ENCODE measurements around the gene SEMA3B. TPM values are rescaled to one million over a fixed set of nuclear protein-coding genes. Genes with fewer than 3 reads are reported as not detected.
"Not testable (repeated sequence)": the region's sequence is repeated elsewhere in the genome, so short reads cannot be mapped to it uniquely, and the experiment has no call there.

SEMA3B gene
- 3.3 and 4.8 TPM in 2 replicates for total RNA-seq (2014; rRNA removed; shearing (Covaris generic))

DNA sequence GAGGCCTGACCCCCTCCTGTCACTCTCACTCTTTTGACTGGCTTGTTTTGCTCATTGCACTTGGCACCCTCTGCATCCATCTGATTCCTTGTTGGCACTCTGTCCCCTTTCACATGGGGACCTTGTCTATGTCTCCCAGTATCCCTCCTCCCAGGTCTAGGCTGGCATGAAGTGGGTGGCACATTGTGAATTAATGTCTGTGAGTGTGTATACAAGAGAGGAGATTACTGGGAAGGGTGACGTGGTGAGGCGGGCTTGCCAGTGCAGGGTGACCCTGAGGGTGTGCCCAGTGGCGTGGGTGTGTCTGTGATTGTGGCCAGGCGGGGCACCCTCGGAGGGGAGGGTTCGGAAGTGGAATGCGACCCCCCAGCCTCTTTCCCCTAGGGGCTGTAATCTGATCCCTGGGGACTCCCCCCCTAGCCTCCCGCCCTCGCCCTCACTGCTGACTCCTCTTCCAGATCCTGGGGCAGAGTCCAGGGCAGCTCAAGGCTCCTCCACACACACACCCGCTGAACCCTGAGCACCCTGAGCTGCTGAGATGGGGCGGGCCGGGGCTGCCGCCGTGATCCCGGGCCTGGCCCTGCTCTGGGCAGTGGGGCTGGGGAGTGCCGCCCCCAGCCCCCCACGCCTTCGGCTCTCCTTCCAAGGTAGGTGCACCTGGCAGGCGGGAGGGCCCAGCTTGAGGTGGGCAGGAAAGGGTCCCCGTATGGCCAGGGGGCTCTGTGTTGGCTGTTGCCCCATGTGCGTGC, at the start of gene SEMA3B:
SEMA3B (plus strand) TSS at position 445 of the 749 bp plus-strand sequence; CDS start at position 539, 94 bp downstream.
- H3K27ac ChIP-seq = no peak within 1 kb of the TSS

GRCh38 chr3:50219285-50219684, 49.7 kb upstream of the SEMA3B start:
- Histone ChIP-seq H3K27me3 (no peaks in the 10 kb centered on the region), H3K4me3 (no peak overlapping the region), H3K36me3 (no peaks in the 10 kb centered on the region), H3K27ac (no peak overlapping the region), H3K9me3 (replicated peaks) (no peaks in the 10 kb centered on the region), H3K4me1 (no peaks in the 10 kb centered on the region)
- DNase-seq = no peak

More for the DNA sequence above, at the start of gene SEMA3B:
- DNase-seq = peak; percentile 58 to 64
- peaks cover 48% of the 10 kb centered on the region for H3K4me1 ChIP-seq
- no peaks in the 10 kb centered on the region for H3K36me3 ChIP-seq
- H3K9me3 ChIP-seq (replicated peaks) = no peaks in the 10 kb centered on the region
- peak within 1 kb of the TSS; percentile 35; the same call in 1 of the 2 replicates for H3K4me3 ChIP-seq
- no peaks in the 10 kb centered on the region for H3K27me3 ChIP-seq

DNA sequence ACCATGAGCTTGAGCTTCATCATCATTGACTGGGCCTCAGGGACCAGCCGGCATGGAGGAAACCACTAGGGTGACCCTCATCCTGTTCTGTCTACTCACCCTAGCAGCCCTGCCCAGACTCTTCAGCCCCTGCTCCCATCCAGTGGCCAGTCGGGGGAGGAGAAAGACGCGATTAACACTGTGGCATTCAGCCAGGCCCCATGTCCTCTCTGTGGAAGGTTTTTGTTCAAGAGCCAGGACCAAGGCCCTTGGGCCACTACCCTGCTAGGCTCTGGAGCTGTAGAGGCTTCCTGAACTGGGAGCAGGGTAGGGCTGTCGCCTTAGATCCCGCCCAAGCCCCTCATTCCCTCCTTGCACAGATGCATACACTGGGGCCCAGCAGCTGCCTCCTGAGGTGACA, 48.8 kb upstream of the SEMA3B start:
- Histone ChIP-seq H3K9me3 (replicated peaks) (no peaks in the 10 kb centered on the region), H3K4me3 (no peak overlapping the region), H3K27ac (no peak overlapping the region), H3K27me3 (no peaks in the 10 kb centered on the region), H3K36me3 (no peaks in the 10 kb centered on the region), H3K4me1 (no peaks in the 10 kb centered on the region)
- DNase-seq = no peak

GRCh38 chr3:50221051-50221410, 47.9 kb upstream of the SEMA3B start:
- Histone ChIP-seq H3K36me3 (no peaks in the 10 kb centered on the region), H3K9me3 (replicated peaks) (no peaks in the 10 kb centered on the region), H3K4me3 (no peak overlapping the region), H3K4me1 (no peaks in the 10 kb centered on the region), H3K27me3 (no peaks in the 10 kb centered on the region), H3K27ac (no peak overlapping the region)
- no peak for DNase-seq

DNA sequence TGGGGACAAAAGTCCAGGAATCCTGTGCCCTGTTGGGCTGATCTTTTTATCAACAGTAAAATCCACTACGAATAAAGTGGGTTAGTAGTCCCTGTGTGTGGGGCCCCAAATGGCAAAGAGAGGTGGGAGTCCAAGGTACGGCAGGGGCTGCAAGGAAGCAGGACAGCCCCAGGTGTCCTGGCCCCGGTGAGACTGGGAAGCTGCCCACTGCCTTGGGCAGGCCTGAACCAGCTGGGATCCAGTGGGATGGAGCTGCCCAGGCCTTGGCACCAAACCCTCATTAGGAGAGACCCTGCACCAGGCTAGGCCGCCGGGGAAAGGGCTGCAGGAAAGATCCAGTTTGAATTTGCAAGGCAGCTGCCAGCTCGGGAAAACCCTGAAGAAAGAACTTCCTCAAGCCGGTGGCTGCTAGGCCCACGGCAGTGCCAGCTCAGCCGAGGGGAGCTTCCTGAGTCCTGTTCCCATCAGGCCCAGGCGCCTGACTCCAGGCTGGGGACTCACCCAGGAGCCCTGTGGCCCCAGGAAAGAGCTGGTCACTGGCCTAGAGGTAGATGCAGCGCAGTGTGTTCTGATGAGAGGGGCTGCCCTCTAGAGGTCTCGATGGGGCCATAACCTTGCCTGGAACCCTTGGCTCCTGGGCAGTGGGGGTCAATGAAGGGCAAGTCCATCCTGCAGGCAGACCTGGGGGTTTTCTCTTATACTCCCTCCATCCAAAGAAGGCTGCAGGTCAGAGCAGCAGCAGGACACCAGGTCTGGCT, 47.4 kb upstream of the SEMA3B start:
- no peak for DNase-seq
- no peak overlapping the region for H3K4me3 ChIP-seq
- no peaks in the 10 kb centered on the region for H3K9me3 ChIP-seq (replicated peaks)
- H3K27ac ChIP-seq = no peak overlapping the region
- no peaks in the 10 kb centered on the region for H3K27me3 ChIP-seq
- no peaks in the 10 kb centered on the region for H3K4me1 ChIP-seq
- no peaks in the 10 kb centered on the region for H3K36me3 ChIP-seq

DNA sequence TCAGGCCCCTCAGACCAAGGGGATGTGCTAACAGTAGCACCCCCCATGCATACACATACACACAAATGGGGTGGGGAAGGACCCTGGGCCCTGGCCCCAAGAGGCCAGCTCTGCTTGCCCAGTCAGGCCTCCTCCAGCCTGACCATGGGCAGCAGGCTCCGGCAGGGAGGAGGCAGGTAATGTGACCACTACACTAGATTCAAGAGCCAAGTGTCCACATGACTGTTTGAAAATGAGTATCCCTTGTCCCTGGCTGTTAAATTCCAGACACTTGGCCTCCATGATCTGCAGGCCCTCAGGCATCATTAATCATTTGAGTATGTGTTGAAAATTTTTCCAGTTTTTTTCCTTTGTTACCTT, 46.8 kb upstream of the SEMA3B start:
- no peaks in the 10 kb centered on the region for H3K4me1 ChIP-seq
- no peaks in the 10 kb centered on the region for H3K36me3 ChIP-seq
- H3K27ac ChIP-seq = no peak overlapping the region
- no peaks in the 10 kb centered on the region for H3K27me3 ChIP-seq
- DNase-seq = no peak
- H3K4me3 ChIP-seq = no peak overlapping the region
- H3K9me3 ChIP-seq (replicated peaks) = no peaks in the 10 kb centered on the region

GRCh38 chr3:50224639-50225038, 44.3 kb upstream of the SEMA3B start:
- H3K36me3 ChIP-seq = no peaks in the 10 kb centered on the region
- peaks cover 3% of the 10 kb centered on the region; the same call in 1 of the 2 replicates for H3K4me1 ChIP-seq

GRCh38 chr3:50226888-50227389, 42.0 kb upstream of the SEMA3B start:
- DNase-seq = no peak
- peaks cover 11% of the 10 kb centered on the region for H3K4me1 ChIP-seq
- H3K4me3 ChIP-seq = peak overlapping the region; percentile 65
- no peak overlapping the region for H3K27ac ChIP-seq
- H3K27me3 ChIP-seq = no peaks in the 10 kb centered on the region
- H3K9me3 ChIP-seq (replicated peaks) = no peaks in the 10 kb centered on the region
- H3K36me3 ChIP-seq = no peaks in the 10 kb centered on the region

More at GRCh38 chr3:50224639-50225038, 44.3 kb upstream of the SEMA3B start:
- no peak overlapping the region for H3K4me3 ChIP-seq
- H3K9me3 ChIP-seq (replicated peaks) = no peaks in the 10 kb centered on the region
- DNase-seq = no peak
- H3K27ac ChIP-seq = no peak overlapping the region
- no peaks in the 10 kb centered on the region for H3K27me3 ChIP-seq

- peak overlapping the region; percentile 42; the same call in 1 of the 2 replicates for H3K27ac ChIP-seq
- H3K27me3 ChIP-seq = no peaks in the 10 kb centered on the region
- DNase-seq = peak; percentile 89 to 92
- H3K4me1 ChIP-seq = peaks cover 11% of the 10 kb centered on the region
- H3K36me3 ChIP-seq = no peaks in the 10 kb centered on the region
- H3K9me3 ChIP-seq (replicated peaks) = no peaks in the 10 kb centered on the region
- peak overlapping the region; percentile 65 for H3K4me3 ChIP-seq
Observed at GRCh38 chr3:50227390-50228183, 41.4 kb upstream of the SEMA3B start.

- not testable (repeated sequence) for H3K27ac ChIP-seq, H3K36me3 ChIP-seq
- H3K4me3 ChIP-seq = peak overlapping the region; percentile 65
Observed at GRCh38 chr3:50228184-50228763, 40.7 kb upstream of the SEMA3B start.

DNA sequence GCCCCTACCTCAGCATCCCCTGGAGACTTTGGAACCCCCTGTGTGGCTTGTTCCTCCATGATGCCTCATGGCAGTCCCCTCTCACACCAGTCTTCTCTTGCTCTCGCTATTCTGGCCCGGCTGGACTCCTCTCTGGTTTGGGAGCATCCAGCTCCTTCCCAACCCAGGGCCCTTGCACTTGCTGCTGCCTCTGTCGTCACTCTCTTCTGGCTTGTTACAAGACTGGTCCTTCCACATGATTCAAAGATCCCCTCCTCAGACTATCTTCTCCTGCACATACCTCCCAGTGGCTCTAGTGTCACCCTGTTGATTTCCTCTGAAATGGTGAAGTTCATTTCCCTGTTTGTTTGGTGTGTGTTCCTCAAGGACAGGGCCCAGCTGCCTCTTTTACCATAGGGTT, 39.5 kb upstream of the SEMA3B start:
- DNase-seq = no peak
- H3K4me1 ChIP-seq = peaks cover 11% of the 10 kb centered on the region
- no peaks in the 10 kb centered on the region for H3K36me3 ChIP-seq
- H3K9me3 ChIP-seq (replicated peaks) = no peaks in the 10 kb centered on the region
- H3K27ac ChIP-seq = no peak overlapping the region
- no peaks in the 10 kb centered on the region for H3K27me3 ChIP-seq
- no peak overlapping the region for H3K4me3 ChIP-seq

More at GRCh38 chr3:50228184-50228763, 40.7 kb upstream of the SEMA3B start:
- not testable (repeated sequence) for H3K9me3 ChIP-seq (replicated peaks); DNase-seq; H3K27me3 ChIP-seq
- H3K4me1 ChIP-seq = peaks cover 11% of the 10 kb centered on the region

DNA sequence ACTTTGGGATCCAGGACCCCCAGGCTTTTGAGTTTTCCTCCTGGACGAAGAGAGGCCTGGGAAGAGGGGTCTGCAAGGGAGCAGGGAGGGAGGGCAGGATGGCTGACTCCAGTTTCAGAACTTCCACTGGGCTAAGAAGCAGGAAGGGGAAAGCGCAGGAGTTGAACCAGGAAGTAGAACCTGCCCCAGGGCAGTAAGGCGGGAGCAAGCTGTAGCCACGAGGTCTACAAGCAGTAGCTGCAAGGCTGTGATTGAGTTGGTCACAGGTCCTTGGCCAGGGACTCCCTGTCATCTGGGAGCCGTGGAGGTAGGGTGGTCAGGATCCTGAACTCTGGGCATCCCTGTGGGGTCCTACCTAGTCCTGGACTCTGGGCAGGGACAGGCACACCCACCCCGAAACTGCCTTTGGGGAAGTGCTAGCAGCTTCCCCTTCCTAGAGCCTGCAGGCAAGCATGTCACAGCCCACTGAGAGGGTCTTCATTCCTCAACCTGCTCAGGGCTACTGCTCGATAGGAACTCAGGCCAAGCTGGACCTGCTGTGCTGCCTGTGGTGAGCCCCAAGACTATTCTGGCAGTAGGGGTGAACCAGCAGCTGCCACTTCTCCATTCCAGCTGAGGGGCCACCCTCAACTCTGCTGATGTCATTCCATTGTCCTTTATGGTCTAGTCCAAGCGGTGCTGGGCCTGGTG, 38.7 kb upstream of the SEMA3B start:
- Histone ChIP-seq H3K9me3 (replicated peaks) (no peaks in the 10 kb centered on the region), H3K27me3 (no peaks in the 10 kb centered on the region), H3K36me3 (no peaks in the 10 kb centered on the region), H3K27ac (no peak overlapping the region), H3K4me1 (peaks cover 11% of the 10 kb centered on the region), H3K4me3 (no peak overlapping the region)
- DNase-seq = no peak

- H3K36me3 ChIP-seq = no peaks in the 10 kb centered on the region
- no peak overlapping the region for H3K4me3 ChIP-seq
- H3K4me1 ChIP-seq = peaks cover 11% of the 10 kb centered on the region
- H3K27me3 ChIP-seq = no peaks in the 10 kb centered on the region
- no peak overlapping the region for H3K27ac ChIP-seq
- no peak for DNase-seq
- no peaks in the 10 kb centered on the region for H3K9me3 ChIP-seq (replicated peaks)
Observed at GRCh38 chr3:50230794-50231125, 38.2 kb upstream of the SEMA3B start.

DNA sequence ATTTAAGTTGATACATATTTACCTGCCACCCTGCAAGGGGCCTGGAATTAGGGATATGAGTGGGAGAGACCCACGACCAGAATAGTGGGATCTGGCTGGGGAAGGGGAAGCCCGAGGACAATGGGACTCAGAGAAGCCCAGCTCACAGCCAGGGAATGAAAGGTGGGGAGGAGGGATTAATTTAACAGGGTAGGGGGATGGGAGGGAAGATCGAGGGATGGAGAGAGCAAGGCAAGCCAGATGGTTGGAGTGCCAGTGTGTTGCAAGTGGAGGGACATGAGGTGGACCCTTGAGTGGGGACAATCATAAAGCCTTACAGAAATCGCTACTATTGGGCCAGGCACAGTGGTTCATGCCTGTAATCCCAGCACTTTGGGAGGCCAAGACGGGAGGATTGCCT, 37.4 kb upstream of the SEMA3B start:
- no peaks in the 10 kb centered on the region for H3K36me3 ChIP-seq

More for the DNA sequence above, 37.4 kb upstream of the SEMA3B start:
- H3K27ac ChIP-seq = no peak overlapping the region
- H3K4me3 ChIP-seq = no peak overlapping the region
- no peaks in the 10 kb centered on the region for H3K9me3 ChIP-seq (replicated peaks)
- peaks cover 11% of the 10 kb centered on the region for H3K4me1 ChIP-seq
- H3K27me3 ChIP-seq = no peaks in the 10 kb centered on the region
- DNase-seq = no peak
